HG02870 (cell line): ENCODE data around the gene TYK2.

Experiments
- ATAC-seq: cut with Tn5 transposase; IDR thresholded peaks from one replicate; pipeline ENCODE4 v1.9.1; 2021; ENCODE audit warnings: mild to moderate bottlenecking, moderate library complexity; ENCODE audit not compliant: unreplicated experiment

TYK2 gene

GRCh38 chr19:10335352-10335985 is 44.9 kb downstream of the TYK2 start:
- no peak for ATAC-seq

GRCh38 chr19:10334588-10335351 is 45.6 kb downstream of the TYK2 start:
- ATAC-seq = no peak

- no peak for ATAC-seq
Measured at GRCh38 chr19:10333758-10334587, 46.4 kb downstream of the TYK2 start.

GRCh38 chr19:10332965-10333757 is 47.2 kb downstream of the TYK2 start, which contains the start of gene RAVER1:
TSS of gene RAVER1 (minus strand) at chr19:10333529. CDS start at chr19:10333507, 22 bp downstream.
- ATAC-seq = peak; percentile 80

- no peak for ATAC-seq
Measured at GRCh38 chr19:10332158-10332964, 48.0 kb downstream of the TYK2 start.

- no peak for ATAC-seq
Measured at GRCh38 chr19:10329555-10329954, 50.8 kb downstream of the TYK2 start.

- no peak for ATAC-seq
Measured at GRCh38 chr19:10328558-10329429, 51.6 kb downstream of the TYK2 start.

- no peak for ATAC-seq
Measured at GRCh38 chr19:10327793-10328192, 52.6 kb downstream of the TYK2 start.

GRCh38 chr19:10325732-10326131 is 54.6 kb downstream of the TYK2 start:
- ATAC-seq = no peak

- no peak for ATAC-seq
Measured at GRCh38 chr19:10321874-10322835, 58.2 kb downstream of the TYK2 start.

- no peak for ATAC-seq
Measured at GRCh38 chr19:10321417-10321797, 59.0 kb downstream of the TYK2 start.

- no peak for ATAC-seq
Measured at GRCh38 chr19:10320602-10321416, 59.6 kb downstream of the TYK2 start.

- ATAC-seq = no peak
Measured at GRCh38 chr19:10318807-10319682, 61.3 kb downstream of the TYK2 start.

GRCh38 chr19:10317857-10318462 is 62.4 kb downstream of the TYK2 start:
- no peak for ATAC-seq

- no peak for ATAC-seq
Measured at GRCh38 chr19:10317045-10317856, 63.1 kb downstream of the TYK2 start.
